PFSK-1 (cell line): Measurements from ENCODE around the gene MYL10.

Experiments
- FOXP2 ChIP-seq: optimal IDR thresholded peaks from 2 replicates; pipeline ENCODE3; 2011; ENCODE audit warnings: borderline replicate concordance, control low read depth, inconsistent platforms; ENCODE audit not compliant: insufficient read depth; ENCODE audit errors: extremely low read length, extremely low read depth
- POLR2AphosphoS5 ChIP-seq: IDR thresholded peaks from 2 replicates; pipeline ENCODE4 v1.6.1; 2012; ENCODE audit warnings: low read depth, mild to moderate bottlenecking, control low read depth, low read length, moderate library complexity
- SIN3A ChIP-seq: IDR thresholded peaks from 2 replicates; pipeline ENCODE4 v1.6.1; 2012; ENCODE audit warnings: mild to moderate bottlenecking, low read length, moderate library complexity, borderline replicate concordance; ENCODE audit not compliant: insufficient read depth
- TAF1 ChIP-seq: IDR thresholded peaks from 2 replicates; pipeline ENCODE4 v1.6.1; 2012; ENCODE audit warnings: low read length, control low read depth, borderline replicate concordance; ENCODE audit not compliant: insufficient read depth
- TF ChIP-seq, protein P1 (sequence below), 2 experiments: IDR thresholded peaks; 2 replicates each; pipeline versions ENCODE4 v1.6.1 to v1.8.0; 2011 to 2012; ENCODE audit warnings: low read depth in 2 of 2, low read length in 2 of 2, control low read depth in 1 of 2, inconsistent platforms in 1 of 2, mild to moderate bottlenecking in 1 of 2, moderate library complexity in 1 of 2; ENCODE audit not compliant: insufficient read depth in 1 of 2

DNA sequence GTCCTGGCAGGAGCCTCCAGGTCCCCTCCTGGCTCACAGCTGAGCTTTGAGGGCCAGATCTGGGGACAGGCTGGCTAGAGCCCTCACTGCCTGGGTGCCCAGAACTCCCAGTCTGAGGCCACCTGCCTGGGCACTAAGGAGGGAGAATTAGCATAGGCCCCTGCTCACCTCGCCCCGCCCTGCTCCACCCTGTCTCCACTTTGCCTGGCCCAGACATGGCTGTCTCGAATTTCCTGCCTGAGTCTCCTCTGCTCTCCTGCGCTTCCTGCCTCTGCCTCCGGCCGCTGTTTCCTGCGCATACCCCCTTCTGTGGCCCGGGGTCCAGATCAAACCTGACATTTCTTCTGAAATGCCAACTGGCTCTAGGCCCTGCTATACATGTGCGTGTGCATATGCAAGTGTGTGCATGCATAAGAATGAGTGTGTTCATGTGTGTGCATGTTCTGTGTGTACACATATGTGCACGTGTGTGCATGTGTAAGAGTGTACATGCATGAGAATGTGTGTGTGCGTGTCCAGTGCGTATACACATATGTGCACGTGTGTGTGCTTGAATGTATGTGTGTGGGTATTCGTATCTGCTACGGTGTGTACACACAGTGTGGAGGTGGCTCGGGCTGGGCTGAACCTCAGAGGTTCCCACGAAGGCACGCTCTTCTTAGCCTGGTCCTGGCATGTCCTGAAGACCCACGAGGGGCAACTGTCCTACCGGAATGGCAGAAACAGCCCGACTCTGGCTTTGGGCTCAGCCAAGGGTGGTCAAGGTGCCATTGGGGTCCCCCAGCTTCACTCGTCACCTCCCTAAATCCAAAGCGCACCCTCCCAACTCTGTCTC, 64.9 kb downstream of the MYL10 start:
- no peak for TF ChIP-seq SIN3A
- TF ChIP-seq POLR2AphosphoS5, result no peak
- TF ChIP-seq, protein P1, sequence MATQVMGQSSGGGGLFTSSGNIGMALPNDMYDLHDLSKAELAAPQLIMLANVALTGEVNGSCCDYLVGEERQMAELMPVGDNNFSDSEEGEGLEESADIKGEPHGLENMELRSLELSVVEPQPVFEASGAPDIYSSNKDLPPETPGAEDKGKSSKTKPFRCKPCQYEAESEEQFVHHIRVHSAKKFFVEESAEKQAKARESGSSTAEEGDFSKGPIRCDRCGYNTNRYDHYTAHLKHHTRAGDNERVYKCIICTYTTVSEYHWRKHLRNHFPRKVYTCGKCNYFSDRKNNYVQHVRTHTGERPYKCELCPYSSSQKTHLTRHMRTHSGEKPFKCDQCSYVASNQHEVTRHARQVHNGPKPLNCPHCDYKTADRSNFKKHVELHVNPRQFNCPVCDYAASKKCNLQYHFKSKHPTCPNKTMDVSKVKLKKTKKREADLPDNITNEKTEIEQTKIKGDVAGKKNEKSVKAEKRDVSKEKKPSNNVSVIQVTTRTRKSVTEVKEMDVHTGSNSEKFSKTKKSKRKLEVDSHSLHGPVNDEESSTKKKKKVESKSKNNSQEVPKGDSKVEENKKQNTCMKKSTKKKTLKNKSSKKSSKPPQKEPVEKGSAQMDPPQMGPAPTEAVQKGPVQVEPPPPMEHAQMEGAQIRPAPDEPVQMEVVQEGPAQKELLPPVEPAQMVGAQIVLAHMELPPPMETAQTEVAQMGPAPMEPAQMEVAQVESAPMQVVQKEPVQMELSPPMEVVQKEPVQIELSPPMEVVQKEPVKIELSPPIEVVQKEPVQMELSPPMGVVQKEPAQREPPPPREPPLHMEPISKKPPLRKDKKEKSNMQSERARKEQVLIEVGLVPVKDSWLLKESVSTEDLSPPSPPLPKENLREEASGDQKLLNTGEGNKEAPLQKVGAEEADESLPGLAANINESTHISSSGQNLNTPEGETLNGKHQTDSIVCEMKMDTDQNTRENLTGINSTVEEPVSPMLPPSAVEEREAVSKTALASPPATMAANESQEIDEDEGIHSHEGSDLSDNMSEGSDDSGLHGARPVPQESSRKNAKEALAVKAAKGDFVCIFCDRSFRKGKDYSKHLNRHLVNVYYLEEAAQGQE (IDR thresholded peaks at IDR 0.05; ENCODE audit: insufficient read depth in 1 of 2, low read depth in 2 of 2, low read length in 2 of 2), result 0 out of 4 replicates have a peak, but pooled peaks of 1 of the 2 experiments have one; percentile 25
- no peak for TF ChIP-seq TAF1
- TF ChIP-seq FOXP2, result peak; percentile 24
